Epidermal melanocyte (primary cell): ENCODE data around the gene COQ7.

Experiments used
- DNase-seq: peaks from one replicate; pipeline ENCODE4 v3.0.0; 2011; ENCODE audit warnings: low spot score; ENCODE audit not compliant: insufficient read length

Gene COQ7

GRCh38 chr16:19067349-19068236 lies at the start of gene COQ7:
TSS of gene COQ7 (plus strand) at chr16:19067614. CDS start at chr16:19067665, 51 bp downstream.
- peak; percentile 81 for DNase-seq

GRCh38 chr16:19020689-19021088 lies 46.7 kb upstream of the COQ7 start:
- no peak for DNase-seq

- DNase-seq = no peak
Measured at GRCh38 chr16:19021747-19022146, 45.7 kb upstream of the COQ7 start.

- no peak for DNase-seq
Measured at GRCh38 chr16:19027416-19027815, 40.0 kb upstream of the COQ7 start.

GRCh38 chr16:19029980-19030379 lies 37.4 kb upstream of the COQ7 start:
- DNase-seq = no peak

DNA sequence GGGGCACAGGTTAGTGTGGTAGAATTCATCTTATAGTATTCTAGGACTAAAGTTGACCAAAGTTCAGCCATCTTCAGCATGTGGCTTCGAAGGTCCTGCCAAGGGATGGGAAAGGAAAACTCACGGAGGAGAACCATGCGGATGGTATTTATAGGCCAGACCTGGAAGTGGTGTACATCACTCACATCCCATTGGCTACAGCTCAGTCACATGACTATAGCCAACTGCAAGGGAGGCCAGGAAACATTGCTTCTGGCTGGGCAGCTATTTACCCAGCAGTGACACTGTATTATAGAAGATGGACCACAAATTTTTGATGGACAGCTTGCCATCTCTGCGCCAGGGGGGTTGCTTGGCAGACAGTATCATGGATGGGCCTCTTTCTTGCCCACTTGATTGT lies 35.7 kb upstream of the COQ7 start:
- no peak for DNase-seq

DNA sequence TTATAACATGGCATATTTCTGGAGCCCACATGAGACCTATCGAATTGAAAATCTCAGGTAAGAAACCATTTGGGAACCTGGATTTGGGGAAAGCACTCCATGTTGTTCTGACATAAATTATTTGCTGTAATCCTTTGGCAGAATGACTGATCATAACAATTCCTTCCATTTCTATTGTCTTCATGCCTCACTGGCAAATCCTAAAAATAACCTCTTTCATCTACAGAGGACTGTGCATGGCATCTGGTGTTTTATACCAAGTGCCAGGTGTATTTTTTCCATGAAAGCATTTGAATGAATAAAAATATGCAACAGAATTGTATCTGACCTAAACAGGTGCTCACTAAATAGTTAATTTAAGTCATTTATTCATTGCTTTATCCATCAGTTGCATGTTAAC lies 33.7 kb upstream of the COQ7 start:
- DNase-seq = no peak

- DNase-seq = no peak
Measured at GRCh38 chr16:19040400-19040799, 27.0 kb upstream of the COQ7 start.

GRCh38 chr16:19044769-19045168 lies 22.6 kb upstream of the COQ7 start:
- no peak for DNase-seq

- DNase-seq = no peak
Measured at GRCh38 chr16:19046062-19046461, 21.4 kb upstream of the COQ7 start.

DNA sequence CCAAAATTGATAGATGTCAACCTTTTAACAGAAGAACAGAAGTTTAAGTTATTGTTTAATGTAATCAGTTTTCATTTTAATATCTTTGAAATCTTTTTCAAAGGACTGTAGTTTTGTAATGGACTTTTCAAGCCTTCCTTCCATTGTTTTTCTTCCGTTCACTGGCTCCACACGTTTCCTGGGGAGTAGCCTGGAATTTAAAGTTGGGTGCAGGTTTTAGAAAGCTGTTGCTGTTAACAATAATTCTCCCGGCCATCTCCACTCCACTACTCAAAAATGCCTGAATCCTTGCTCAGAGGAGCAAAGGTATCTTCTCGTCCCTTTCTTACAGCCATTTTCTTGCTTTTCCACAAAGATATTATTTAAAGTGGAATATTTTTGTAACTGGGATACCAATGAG lies 4.7 kb upstream of the COQ7 start:
- no peak for DNase-seq

DNA sequence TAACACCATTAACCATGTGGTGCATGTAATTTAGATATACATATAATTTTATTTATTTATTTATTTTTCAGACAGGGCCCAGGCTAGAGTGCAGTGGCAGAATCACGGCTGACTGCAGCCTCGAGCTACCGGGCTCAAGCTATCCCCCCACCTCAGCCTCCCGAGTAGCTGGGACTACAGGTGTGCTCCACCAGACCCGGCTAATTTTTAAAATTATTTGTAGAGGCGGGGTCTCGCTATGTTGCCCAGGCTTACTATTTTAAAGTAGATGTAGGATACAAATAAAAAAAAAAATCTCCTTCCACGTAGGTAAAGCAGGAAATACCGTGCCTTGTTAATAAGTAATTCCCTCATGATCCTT lies 446 bp upstream of the COQ7 start:
- DNase-seq = no peak

GRCh38 chr16:19068237-19068815 lies 912 bp downstream of the COQ7 start:
- DNase-seq = no peak

GRCh38 chr16:19071811-19072777 lies 4.7 kb downstream of the COQ7 start:
- DNase-seq = no peak

DNA sequence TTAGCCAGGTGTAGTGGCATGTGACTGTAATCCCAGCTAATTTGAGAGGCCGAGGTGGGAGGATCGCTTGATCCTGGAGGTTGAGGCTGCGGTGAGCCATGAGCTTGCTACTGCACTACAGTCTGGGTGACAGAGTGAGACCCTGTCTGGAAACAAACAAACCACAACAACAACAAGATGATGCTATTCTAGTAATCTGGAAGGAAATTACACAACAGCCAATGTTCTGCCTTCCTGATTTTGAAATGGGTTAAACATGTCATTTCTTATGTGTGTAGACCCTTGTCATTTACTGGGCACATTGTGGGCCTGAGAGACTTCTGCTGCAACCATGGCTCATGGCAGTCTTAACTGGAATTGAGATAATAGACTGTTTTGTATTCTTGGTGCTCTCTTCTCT lies 5.9 kb downstream of the COQ7 start:
- no peak for DNase-seq

DNA sequence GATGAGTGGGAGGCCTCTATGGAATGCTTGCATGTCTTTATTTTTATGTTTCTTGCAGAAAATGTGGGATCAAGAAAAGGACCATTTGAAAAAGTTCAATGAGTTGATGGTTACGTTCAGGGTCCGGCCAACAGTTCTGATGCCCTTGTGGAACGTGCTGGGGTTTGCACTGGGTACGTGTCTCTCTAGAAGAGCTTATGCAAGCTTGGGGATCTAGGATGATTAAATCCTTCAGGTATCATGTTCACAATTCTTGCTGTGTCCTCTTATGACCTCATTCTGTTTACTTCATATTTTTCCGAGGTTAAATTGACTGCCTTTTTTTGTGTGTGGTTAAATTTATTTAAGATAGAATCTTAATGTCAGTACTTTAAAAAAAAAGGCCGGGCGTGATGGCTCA lies 6.4 kb downstream of the COQ7 start:
- no peak for DNase-seq

DNA sequence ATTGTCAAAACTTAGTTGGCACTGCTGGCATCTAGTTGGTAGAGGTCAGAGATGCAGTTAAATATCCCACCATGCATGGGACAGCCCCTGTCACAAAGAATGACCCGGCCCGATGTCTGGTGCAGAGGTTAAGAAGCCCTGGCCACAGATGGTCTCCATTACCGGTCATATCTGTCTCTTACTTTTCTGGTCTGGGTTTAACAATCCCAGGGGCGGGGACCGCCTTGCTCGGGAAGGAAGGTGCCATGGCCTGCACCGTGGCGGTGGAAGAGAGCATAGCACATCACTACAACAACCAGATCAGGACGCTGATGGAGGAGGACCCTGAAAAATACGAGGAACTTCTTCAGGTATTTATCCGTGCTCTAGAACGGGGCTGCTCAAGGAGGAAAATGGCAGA lies 8.1 kb downstream of the COQ7 start:
- DNase-seq = no peak

DNA sequence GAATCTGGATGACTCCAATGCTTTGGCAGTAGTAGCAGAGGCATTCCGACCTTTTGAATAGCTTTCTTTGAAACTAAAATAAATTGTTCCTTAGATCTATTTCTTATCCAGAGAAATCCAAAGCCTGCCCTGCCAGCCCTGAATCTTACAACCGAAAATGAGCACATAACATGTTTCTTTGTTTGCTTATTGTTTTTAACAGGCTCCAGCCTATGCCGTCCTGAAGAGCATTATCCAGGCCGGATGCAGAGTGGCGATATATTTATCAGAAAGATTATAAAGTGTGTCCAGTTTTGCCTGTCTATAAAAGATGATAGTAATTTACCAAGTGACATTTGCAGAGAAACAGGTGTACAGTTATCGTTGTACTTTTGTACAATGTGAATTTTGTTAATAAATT lies 10.5 kb downstream of the COQ7 start:
- no peak for DNase-seq

GRCh38 chr16:19083670-19084069 lies 16.3 kb downstream of the COQ7 start:
- no peak for DNase-seq

DNA sequence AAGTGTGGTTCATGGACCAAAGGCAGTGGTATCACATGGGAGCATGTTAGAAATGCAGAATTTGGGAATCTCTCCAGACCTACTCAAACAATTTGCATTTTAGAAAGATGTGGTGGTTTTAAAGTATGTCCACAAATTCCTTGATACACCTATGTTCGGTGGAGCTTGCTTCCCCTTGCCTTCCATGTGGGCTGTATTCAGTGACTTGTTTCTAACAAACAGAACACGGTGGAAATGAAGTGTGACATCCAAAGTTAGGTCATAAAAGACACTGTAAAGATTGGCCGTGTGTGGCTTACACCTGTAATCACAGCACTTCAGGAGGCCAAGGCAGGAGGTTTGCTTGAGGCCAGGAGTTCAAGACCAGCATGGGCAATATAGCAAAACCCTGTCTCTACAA lies 16.7 kb downstream of the COQ7 start:
- DNase-seq = no peak

DNA sequence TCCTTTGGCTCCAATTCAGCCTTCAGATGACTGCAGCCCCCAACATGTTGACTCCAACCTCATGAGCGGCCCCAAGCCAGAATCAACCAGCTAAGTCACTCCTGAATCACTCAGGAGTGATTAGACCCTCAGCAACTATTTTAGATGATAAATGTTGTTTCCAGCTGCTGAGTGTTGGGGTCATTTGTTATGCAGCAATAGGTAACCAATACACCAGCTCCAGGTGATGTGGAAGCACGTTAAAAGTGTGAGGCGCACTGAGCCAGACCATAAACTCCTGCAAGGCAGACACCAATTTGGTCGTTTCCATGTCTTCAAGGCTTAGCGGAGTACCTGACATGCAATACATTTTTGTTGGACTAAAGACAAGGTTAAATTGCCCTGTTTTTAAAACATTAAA lies 17.5 kb downstream of the COQ7 start:
- no peak for DNase-seq

DNA sequence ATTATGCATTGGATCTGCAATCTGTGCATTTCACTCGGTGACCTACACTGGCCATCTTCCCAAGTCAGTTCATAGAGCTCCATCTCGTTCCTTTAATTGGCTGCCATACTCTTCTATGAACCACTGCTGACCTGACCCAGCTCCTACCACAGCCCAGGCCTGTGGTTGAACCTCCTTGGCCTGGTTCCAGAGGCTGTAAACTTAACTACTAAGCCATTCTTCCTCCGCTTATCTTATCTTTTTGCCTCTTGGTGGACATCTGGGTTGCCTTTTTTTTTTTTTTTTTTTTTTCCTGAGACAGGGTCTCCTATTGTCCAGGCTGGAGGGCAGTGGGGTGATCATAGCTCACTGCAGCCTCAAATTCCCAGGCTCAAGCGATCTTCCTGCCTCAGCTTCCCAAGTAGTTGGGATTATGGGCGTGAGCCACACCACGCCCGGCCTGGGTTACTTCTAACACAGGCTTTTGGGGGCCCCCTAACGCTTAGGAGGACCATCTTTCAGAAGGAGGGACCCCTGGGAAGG lies 18.3 kb downstream of the COQ7 start:
- DNase-seq = no peak
